Panc1 (cell line): ENCODE data around the gene KLK14.

Experiments used
- CTCF ChIP-seq: fragments of 450-650 bp; IDR thresholded peaks from 2 replicates; pipeline ENCODE4 v1.5.1; 2017; ENCODE audit warnings: mild to moderate bottlenecking
- POLR2AphosphoS5 ChIP-seq: IDR thresholded peaks from 2 replicates; pipeline ENCODE4 v1.6.1; 2012; ENCODE audit warnings: mild to moderate bottlenecking, low read depth, low read length, moderate library complexity
- REST ChIP-seq, 2 experiments: IDR thresholded peaks; 2 replicates each; pipeline ENCODE4 v1.6.1; 2011 to 2012; ENCODE audit warnings: low read depth in 2 of 2, control low read depth in 1 of 2, low read length in 1 of 2, mild to moderate bottlenecking in 1 of 2, moderate library complexity in 1 of 2; ENCODE audit not compliant: insufficient read depth in 1 of 2

GRCh38 chr19:51099047-51099382 is 16.3 kb upstream of the KLK14 start:
- TF ChIP-seq CTCF (no peak), POLR2AphosphoS5 (no peak), REST (IDR thresholded peaks at IDR 0.05; ENCODE audit: insufficient read depth in 1 of 2, low read depth in 2 of 2, low read length in 1 of 2) (no peak)
